Stimulated activated CD8-positive, alpha-beta memory T cell treated with anti-CD3 and anti-CD28 coated beads, Interleukin-15, amount 100 ng/mL, for 24 hours (primary cell): ENCODE data around the gene DECR2.
"Not testable (repeated sequence)": the region's sequence is repeated elsewhere in the genome, so short reads cannot be mapped to it uniquely, and the experiment has no call there.

ENCODE experiments used
- DNase-seq: peaks from one replicate; pipeline ENCODE4 v3.0.0-alpha.2; 2020; ENCODE audit warnings: low read depth

Gene DECR2

DNA sequence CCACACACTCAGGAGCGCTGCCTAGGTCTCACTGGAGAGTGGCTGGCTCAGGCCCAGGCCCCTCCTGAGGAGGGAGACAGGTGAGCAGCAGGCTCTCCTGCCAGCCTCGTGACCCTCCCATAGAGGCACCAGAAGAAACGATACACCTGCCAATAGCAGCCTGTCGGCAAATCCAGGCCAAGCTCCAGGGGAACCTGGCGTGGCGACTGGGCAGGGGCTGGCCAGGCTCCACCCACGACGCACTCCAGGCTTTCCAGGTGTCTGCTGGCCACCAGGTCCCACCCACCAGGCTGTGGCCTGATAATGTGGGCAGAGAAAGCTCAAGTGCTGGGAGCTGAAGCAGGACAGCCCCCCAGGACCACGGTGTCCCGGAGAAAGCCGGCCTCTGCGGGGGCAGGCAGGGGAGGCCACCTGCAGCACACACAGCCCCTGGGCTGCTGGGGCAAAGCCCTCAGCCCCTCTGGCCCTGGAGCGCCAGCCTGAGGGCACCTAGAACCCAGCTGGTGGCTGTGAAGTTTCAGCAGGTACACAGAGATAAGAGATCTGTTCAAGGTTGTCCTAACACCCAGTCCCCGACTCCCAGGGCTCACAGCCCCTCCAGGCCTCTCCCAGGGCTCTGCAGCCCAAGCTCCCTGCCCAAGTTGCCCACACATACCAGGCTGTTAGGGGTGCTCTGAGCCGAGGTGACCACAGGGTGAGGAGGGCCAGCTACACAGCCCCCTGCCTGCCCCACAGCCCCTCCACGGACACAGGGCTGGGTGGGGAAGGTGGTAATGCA is 22.3 kb upstream of the DECR2 start:
- DNase-seq = no peak

DNA sequence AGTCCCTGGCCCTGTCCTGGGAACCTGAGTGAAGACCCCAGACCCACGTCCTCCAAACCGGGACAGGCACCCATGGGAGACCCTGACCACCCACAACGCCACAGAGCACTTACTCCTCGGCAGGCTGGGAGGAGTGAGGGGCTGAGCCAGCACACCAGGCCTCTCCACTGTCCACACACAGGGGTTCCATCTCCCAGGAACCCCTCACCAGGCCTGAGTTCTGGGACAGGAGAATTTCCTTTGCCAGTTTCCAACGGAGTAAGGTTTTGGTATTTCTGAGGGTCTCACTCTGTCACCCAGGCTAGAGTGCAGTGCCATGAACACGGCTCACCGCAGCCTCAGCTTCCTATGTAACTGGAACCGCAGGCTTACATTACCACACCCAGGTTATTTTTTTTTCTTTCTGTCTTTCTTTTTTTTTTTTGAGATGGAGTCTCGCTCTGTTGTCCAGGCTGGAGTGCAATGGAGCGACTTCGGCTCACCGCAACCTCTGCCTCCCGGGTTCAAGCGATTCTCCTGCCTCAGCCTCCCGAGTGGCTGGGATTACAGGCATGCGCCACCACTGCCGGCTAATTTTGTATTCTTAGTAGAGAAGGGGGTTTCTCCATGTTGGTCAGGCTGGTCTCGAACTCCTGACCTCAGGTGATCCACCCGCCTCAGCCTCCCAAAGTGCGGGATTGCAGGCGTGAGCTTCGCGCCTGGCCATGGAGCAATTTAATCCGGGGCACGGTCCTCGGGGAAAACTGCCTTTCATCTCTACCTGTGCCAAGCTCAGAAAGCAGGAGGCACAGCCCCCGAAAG is 21.5 kb upstream of the DECR2 start:
- DNase-seq = no peak

DNA sequence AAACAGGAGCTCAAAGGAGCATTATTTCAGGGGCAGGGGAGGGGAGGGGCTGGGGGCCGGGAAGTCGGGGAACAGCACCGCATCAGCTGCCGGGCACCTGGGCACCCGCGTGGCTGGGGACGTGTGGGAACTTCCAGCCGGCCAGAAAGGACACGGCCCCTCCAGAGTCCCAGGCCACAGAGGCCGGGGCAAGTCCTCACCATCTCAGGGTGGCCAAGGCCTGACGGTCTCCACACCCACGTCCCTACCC is 21.0 kb upstream of the DECR2 start:
- no peak for DNase-seq

DNA sequence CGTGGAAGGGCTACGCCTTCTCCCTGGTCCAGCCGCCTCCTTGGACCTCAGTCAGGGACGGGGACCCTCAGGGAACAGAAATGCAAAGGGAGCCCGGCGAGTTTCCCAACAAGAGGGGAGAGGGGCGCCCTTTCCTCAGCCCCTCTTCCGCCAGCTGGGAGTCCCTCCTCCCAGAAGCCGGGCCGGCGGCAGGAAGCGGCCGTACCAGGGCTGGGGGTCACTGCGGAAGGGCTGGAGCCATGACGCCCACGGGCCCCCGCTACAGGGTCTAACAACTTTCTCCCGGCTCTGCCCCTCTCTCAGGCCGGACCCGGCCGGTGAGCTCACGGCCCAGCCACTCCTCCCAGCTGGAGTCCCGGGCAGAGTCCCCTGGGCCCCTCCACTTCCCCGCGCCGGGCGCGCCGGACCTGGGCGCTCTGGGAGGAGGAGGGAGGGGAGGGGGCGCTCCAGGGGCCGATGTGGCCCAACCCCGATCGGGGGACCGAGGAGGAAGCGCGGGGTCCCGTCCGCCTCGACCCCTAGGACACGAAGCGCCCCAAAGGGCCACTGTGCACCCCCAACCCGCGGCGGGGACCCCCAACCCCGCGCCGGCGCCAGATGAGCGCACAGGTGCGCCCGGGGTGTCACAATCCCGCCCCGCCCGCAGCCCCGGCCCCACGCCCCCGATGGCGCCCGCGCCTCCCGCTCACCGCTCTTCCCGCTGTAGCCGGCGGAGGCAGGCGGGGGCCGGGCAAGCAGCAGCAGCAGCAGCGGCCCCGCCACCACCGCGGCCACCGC is 20.5 kb upstream of the DECR2 start:
- no peak for DNase-seq

DNA sequence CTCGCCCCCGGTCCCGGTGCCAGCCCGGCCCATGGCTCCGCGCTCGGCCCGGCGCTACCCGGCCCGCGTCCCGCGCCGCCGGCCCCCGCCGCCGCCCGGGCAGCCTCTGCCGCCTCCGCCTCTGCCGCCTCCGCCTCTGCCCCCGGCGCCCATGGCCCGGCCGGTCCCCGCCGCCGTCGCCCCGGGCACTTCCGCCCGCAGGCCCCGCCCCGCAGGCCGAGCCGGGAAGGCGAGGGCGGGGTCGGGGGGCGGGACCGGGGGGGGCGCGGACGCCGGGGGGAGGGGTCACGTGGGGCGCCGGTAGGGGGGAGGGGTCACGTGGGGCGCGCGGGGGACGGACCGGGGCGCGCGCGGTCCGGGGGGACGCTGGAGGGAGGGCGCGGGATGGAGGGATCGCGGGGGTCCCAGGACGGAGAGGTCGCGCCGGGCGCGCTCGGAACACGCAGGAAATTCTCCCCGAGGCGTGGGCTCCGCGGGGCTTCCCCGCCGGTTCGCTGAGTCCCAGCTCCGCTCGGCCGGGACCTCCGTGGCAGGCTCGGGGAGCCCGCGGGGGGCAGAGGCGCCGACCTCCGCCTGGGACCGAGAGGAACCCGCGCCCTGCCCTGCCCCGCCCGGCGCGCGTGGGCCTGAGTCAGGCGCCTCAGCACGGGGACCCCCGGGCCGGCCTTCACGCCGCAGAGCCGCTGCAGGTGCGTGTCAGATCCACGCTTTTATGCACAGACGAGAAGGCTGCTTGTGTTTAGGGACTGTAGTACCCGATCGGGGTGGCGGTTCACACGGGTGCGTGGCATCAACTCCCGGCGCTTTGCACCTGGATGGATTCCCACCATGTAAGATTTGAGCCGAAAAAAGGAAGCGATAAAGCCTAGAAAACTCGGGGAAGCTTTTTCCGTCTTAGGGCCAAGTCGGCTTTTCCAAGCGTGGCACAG is 19.6 kb upstream of the DECR2 start, which contains the start of gene PGAP6:
PGAP6 (minus strand) TSS at position 190 of the 929 bp plus-strand sequence; CDS start at position 33, 157 bp downstream.
- peak; percentile 45 for DNase-seq

DNA sequence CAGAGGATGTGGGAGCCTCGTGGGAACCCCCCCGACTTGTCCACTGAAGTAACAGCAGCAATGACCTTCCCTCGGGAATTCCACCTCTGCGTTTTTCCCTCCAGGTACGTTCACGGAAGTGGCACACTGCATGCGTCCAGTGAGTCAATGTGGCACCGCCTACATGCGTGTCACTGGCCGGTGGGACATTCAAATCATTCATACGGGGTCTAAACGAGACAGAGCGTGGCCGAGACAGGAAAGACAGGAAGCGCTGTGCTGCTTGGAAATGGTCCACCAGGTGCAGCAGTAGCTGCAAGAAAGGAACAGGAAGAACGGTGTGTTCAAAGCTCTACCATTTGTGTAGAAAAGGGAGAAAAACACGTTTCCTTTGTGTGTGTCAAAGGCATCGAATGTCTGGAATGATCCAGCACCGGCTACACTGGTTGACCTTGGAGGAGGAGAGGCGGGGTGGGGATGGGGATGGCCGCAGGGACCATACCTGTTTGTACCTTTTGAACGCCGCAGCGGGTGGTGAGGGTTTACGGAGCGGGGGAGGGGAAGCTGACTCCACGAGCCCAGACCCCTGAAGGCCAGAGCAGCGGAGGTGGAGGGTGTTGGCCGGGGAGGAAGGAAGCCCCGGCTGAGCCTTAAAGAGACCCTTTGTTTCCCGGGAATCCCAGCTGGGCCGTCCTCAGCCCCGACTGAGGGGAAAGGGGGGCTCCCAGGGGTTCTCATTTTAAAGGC is 18.2 kb upstream of the DECR2 start:
- no peak for DNase-seq

DNA sequence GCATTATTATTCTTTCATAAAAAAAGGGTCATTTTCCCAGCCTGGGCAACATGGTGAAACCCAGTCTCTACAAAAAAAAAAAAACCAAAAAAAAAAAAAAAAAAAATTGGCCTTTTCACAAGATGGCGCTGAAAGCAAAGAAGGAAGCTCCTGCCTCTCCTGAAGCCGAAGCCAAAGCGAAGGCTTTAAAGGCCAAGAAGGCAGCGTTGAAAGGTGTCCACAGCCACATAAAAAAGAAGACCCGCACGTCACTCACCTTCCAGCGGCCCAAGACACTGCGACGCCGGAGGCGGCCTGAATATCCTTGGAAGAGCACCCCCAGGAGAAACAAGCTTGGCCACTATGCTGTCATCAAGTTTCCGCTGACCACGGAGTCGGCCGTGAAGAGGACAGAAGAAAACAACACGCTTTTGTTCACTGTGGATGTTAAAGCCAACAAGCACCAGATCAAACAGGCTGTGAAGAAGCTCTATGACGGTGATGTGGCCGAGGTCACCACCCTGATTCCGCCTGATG is 15.0 kb upstream of the DECR2 start:
- DNase-seq = no peak

DNA sequence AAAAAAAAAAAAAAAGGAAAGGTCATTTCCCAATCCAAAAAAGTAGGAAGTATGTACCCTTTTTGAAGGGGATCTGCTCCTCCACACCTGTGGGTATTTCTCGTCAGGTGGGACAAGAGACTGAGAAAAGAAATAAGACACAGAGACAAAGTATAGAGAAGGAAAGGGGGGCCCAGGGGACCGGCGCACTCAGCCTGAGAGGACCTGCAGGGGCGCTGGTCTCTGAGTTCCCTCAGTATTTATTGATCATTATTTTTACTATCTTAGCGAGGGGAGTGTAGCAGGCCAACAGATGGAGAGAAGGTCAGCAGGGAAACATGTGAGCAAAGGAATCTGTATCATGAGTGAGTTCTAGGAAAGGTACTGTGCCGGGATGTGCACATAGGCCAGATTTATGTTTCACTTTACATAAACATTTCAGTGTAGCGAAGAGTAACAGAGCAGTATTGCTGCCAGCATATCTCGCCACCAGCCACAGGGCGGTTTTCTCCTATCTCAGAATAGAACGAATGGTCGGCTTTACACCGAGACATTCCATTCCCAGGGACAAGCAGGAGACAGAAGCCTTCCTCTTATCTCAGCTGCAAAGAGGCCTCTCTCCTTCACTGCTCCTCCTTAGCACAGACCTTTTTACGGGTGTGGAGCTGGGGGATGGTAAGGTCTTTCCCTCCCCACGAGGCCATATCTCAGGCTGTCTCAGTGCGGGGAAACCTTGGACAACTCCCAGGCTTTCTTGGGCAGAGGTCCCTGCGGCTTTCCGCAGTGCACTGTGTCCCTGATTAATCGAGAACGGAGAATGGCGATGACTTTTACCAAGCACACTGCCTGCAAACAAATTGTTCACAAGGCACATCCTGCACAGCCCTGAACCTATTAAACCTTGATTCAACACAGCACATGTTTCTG is 13.7 kb upstream of the DECR2 start:
- not testable (repeated sequence) for DNase-seq

DNA sequence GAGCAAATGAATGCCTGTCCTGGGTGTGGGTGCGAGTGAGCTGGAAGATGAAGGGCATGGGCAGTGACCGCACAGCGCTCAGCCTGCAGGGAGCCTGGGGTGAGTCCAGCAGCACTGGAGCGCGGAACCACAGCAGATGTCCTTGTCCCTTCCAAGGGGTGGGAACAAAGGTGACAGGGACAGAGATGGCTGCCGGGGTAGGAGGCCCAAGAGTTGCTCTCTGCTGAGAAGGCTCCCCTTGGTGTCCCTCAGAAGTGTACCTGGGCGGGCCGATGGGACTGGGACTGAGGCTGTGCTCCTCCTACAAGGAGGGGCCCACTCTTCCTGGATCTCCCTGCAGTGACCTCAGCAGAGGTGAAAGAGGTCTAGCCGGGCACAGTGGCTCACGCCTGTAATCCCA is 12.3 kb upstream of the DECR2 start:
- DNase-seq = no peak

DNA sequence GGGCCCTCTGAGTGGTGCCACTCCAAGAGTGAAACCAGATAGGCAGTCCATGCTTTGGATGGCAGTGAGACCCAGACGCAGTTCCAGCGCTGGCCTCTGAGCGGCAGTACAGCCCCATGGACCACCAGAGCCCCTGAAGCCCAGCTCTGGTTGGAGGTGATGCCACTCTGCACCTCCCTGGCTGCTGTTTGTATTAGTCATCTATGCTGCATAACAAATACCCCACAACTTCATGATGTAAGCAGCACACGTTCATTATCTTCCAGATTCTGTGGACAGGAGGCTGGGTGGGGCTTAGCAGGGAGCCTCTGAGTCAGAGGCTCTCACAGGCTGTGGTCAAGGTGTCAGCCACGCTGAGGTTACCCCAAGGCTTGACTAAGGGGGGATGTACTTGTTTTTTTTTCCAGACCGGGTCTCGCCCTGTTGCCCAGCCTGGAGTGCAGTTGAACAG is 9.8 kb upstream of the DECR2 start:
- peak; percentile 66 for DNase-seq

DNA sequence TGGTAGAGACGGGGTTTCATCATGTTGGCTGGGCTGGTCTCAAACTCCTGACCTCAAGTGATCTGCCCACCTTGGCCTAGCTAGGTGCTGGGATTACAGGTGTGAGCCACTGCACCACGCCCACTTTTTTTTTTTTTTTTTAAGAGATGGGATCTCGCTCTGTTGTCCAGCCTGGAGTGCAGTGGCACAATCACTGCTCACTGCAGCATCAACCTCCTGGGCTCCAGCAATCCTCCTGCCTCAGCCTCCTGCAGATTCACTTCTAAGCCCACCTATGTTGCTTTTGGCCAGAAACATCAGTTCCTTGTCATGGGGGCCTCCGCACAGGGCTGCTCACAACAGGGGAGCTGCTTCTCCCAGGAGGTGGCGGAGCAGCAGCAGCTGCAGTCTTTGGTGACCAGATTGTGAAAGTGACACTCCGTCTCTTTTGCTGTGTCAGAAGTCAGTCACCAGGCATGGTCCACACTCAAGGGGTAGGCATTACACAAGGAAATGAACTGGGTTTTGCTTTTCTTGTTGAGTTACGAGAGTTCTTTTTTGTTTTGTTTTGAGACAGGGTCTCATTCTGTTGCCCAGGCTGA is 9.1 kb upstream of the DECR2 start:
- no peak for DNase-seq

DNA sequence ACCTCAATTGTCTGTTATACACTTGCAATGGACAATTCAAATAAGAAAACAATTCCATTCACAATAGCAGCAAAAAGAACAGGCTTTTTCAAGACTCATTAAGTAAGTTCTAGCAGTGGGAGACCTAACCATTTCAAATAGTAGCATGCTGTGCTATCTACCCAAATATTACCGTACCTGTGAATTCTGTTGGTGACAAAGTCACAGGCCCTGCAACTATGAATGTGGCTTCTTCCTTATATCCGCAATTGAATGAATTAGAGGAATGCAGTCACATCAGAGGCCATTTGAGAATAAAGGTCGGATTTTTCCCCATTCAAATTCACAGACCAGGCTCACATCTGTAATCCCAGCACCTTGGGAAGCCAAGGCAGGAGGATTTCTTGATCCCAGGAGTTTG is 5.5 kb upstream of the DECR2 start:
- no peak for DNase-seq

DNA sequence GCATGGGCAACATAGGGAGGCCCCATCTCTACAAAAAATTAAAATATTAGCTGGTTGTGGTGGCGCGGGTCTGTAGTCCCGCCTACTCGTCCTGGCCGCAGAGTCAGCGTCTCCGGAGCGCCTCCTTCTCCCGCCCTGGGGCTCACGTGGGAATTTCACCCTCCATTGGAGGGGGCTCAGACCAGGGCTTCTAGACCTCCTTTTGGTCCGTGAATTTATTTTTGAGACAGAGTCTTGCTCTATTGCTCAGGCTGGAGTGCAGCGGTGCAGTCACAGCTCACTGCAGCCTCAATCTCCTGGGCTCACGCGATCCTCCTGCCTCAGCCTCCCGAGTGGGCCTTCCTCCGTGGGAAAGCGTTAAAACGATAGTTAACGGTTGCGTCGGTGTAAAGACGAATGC is 5.1 kb upstream of the DECR2 start:
- DNase-seq = no peak

DNA sequence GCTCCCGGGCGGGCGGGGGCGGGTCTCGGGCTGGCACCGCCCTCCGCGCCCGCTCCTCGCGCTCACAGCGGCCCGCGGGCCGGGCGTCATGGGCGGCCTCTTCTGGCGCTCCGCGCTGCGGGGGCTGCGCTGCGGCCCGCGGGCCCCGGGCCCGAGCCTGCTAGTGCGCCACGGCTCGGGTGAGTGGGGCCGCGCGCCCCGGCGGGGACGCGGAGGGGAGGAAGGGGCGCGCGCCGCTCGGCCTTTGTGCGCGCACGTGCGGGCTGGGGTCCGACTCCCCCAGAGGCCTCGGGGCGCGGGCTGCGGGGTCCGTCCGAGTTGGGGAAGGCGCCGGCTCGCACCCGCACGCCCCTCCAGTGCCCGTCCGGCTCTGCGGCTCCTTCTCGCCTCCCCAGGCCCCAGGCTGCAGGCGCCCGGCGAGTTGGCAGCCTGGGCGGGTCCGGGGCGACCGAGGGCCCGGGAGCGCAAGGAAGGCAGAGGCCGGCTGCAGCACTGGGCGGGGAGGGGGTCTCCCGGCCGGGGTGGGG is 4.5 kb upstream of the DECR2 start, which contains the start of gene NME4:
NME4 (plus strand) TSS at position 65 of the 527 bp plus-strand sequence; CDS start at position 89, 24 bp downstream.
- DNase-seq = no peak

DNA sequence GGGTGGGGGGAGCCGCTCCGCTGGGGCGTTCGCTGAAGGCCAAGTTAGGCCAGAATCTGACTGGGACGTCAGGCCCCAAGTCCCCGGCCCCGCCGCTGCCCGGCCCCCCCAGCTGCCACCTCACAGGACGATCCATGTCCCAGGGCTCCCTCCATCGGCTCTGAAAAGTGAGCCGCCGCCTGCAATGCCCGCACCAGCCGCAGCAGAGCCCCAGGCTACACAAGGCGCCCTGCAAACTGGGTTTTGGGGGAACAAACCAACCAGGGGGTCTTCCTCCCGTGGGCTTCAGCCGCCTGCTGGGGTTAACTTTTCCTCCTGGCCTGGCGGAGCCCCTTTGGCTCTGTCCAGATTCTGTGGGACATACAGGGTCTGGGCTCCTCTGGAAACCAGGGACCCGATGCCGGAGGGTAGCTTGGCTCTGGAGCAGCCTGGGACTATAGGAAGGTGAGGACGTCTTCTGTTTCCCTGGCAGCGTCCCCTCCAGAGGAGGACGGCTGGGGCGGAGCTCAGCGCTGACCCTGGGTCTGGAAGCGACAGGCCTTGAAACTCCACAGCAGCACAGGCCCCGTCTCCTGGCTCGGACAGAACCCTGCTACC is 3.9 kb upstream of the DECR2 start:
- no peak for DNase-seq

DNA sequence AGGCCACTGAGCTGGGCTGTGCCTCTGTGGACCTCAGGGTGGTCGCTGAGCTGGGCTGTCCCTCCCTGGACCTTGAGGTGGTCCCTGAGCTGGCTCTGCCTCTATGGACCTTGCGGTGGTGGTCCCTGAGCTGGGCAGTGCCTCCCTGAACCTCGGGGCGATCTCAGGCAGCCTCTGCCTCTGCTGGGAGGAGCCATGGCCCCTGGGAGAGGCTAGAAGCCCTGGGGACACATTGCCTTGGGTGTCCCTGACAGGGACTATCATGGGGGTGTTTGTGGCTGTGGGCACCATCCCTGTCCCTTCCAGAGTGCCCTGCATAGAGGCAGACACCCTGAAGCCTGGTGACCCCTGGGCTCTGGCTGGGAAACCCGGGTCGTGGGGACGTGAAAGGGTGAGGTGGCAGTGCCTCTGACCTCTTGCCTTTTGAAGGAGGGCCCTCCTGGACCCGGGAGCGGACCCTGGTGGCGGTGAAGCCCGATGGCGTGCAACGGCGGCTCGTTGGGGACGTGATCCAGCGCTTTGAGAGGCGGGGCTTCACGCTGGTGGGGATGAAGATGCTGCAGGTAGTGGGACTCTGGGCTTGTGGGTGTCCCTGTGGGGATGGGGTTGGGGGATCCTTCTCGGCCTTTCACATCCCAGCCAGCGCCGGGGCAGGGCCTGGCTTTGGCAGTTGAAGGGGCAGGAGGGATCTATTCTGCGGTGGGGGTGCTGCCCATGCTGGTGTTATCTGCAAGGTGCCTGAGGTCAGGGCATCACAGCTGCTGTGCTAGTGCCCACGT is 2.9 kb upstream of the DECR2 start:
- no peak for DNase-seq

DNA sequence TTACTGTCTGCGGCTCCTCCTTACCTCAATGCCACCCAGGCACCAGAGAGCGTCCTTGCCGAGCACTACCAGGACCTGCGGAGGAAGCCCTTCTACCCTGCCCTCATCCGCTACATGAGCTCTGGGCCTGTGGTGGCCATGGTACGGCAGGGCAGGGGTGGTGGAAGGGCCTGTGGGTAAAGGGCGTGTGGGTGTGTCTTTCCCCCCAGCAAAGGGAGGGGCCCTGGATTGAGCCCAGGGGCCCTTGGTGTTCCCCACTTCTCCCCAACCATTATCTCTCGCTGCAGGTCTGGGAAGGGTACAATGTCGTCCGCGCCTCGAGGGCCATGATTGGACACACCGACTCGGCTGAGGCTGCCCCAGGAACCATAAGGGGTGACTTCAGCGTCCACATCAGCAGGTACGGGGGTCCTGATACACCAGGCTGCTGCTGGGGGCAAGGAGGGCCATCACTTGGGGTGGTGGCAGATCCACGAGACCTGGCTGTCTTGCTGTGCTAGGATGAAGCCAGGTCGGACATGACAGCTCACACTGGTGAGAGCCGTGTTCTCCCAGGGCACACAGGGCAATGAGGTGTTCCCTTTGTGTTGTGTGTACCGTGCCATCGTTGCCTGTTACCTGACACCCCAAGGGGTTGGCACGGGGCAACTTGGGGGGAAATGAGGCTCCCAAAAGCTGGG is 2.2 kb upstream of the DECR2 start:
- no peak for DNase-seq
